Body of pancreas (tissue), 4 donors: ENCODE data around the gene OSER1.

Experiments used
- CTCF ChIP-seq, 7 experiments: fragments of 450-650 bp in 4 of 7; fragments of 200-600 bp in 3 of 7; sonication (generic) in 3 of 7; IDR thresholded peaks; one replicate each; pipeline ENCODE4 v1.5.1; 2016 to 2019; ENCODE audit warnings: antibody characterized with exemption in 7 of 7
- POLR2A ChIP-seq, 3 donors: fragments of 450-650 bp; IDR thresholded peaks; one replicate each; pipeline ENCODE4 v1.6.1; 2016; ENCODE audit warnings: antibody characterized with exemption in 3 of 3, mild to moderate bottlenecking in 2 of 3

- TF ChIP-seq CTCF (IDR thresholded peaks at IDR 0.05) (peak in 3 of 7 experiments; percentile 12 to 37 (median 22)), POLR2A (IDR thresholded peaks at IDR 0.05) (peak; percentile 92 to 99 (median 98))
These were observed at the start of gene OSER1 for GRCh38 chr20:44210406-44211176.
